Bronchial epithelial cell (primary cell): ENCODE measurements around the gene UROS. TPM values are rescaled to one million over a fixed set of nuclear protein-coding genes. Genes with fewer than 3 reads are reported as not detected.

Experiments
- DNase-seq: peaks from one replicate; pipeline ENCODE4 v3.0.0-alpha.2; 2010; ENCODE audit warnings: low read depth
- FAIRE-seq: peaks from 2 replicates; lab custom pipeline; 2011; peaks lifted over from hg19 to GRCh38; lab: Jason Lieb, UNC
- H3K27me3 ChIP-seq: 2 replicates; pipeline ENCODE4 v1.5.1; 2011; ENCODE audit warnings: low read length; ENCODE audit not compliant: control insufficient read depth, insufficient read depth
- H3K36me3 ChIP-seq: 2 replicates; pipeline ENCODE4 v1.5.1; 2011; ENCODE audit warnings: low read length; ENCODE audit not compliant: control insufficient read depth, insufficient read depth
- H3K4me3 ChIP-seq: 2 replicates; pipeline ENCODE4 v1.5.1; 2011; ENCODE audit warnings: mild to moderate bottlenecking, low read depth, low read length, control low read depth
- total RNA-seq: library from RNA; depleted of rRNA; stranded (reverse); fragments of >200 nt; gene quantifications from 2 replicates; pipeline ENCODE4 v1.2.1, GENCODE V29; 2014
- TF ChIP-seq, protein P1 (sequence below): IDR thresholded peaks from 2 replicates; pipeline ENCODE4 v1.5.1; 2011; ENCODE audit warnings: mild to moderate bottlenecking, moderate library complexity, low read length, control low read depth, inconsistent platforms; ENCODE audit not compliant: insufficient read depth, severe bottlenecking

Gene UROS
- total RNA-seq, 1 donor from 2014 or later: 17.4 TPM

DNA sequence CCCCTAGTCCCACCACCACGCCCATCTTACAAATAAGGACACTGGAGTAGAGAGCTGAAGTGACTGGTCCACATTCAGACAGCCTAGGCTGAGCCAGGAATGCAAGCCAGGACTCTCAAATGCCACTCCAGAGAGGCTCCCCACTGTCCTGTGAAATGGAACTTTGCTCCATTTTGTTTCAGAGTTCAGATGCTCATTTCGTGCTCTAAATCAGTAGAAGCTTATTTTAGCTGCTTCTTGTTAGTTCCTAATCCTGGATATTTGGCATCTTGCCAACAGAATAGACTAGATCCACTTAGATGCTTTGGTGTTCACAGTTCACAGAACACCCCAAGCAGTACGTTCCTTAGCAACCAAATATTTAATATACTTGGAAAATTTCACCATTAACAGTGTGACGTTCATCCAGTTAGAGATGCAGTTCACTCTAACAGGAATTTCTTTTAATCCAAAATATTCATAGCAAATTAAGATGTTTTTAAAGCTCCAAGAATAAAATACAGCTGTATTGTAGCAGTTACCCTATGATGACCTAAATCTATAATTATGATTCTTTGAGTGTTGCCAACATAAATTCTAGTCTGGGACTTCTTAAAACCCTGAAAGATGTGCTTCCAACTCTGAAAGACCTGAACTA is 54.7 kb downstream of the UROS start:
- no peak overlapping the region for H3K4me3 ChIP-seq
- DNase-seq (peak; percentile 5), FAIRE-seq (no peak)
- H3K36me3 ChIP-seq: peaks cover 3% of the 10 kb centered on the region
- H3K27me3 ChIP-seq: no peaks in the 10 kb centered on the region
- TF ChIP-seq, protein P1, sequence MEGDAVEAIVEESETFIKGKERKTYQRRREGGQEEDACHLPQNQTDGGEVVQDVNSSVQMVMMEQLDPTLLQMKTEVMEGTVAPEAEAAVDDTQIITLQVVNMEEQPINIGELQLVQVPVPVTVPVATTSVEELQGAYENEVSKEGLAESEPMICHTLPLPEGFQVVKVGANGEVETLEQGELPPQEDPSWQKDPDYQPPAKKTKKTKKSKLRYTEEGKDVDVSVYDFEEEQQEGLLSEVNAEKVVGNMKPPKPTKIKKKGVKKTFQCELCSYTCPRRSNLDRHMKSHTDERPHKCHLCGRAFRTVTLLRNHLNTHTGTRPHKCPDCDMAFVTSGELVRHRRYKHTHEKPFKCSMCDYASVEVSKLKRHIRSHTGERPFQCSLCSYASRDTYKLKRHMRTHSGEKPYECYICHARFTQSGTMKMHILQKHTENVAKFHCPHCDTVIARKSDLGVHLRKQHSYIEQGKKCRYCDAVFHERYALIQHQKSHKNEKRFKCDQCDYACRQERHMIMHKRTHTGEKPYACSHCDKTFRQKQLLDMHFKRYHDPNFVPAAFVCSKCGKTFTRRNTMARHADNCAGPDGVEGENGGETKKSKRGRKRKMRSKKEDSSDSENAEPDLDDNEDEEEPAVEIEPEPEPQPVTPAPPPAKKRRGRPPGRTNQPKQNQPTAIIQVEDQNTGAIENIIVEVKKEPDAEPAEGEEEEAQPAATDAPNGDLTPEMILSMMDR: no peak

DNA sequence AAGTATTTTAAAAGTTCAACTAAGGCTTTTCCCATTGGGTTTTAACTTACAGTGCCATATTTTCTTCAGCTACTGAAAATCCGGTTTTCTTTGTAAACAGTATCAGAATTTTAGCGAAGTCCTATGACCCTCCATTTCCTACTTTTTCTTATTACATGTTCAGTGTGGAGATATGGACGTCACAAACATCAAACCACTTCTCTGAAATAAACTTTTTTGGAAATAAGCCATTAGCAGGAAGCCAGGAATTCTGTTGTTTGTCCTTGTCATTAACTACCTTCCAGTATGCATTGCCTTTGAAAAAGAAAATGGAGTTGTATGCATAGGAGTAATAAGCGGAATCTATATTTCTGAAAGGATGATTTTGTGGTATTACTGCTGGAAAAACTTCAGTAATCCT is 56.5 kb downstream of the UROS start:
- no peak overlapping the region for H3K4me3 ChIP-seq
- TF ChIP-seq, protein P1: no peak
- FAIRE-seq (no peak), DNase-seq (no peak)
- peaks cover 7% of the 10 kb centered on the region for H3K36me3 ChIP-seq
- H3K27me3 ChIP-seq: no peaks in the 10 kb centered on the region

GRCh38 chr10:125765835-125766234 is 57.2 kb downstream of the UROS start:
- TF ChIP-seq, protein P1: no peak
- Histone ChIP-seq H3K27me3 (no peaks in the 10 kb centered on the region), H3K36me3 (peaks cover 7% of the 10 kb centered on the region), H3K4me3 (no peak overlapping the region)
- DNase-seq (no peak), FAIRE-seq (no peak)

GRCh38 chr10:125762692-125763648 is 60.1 kb downstream of the UROS start:
- peaks cover 13% of the 10 kb centered on the region for H3K36me3 ChIP-seq
- TF ChIP-seq, protein P1: no peak
- DNase-seq (peak; percentile 66), FAIRE-seq (no peak)
- no peak overlapping the region for H3K4me3 ChIP-seq
- H3K27me3 ChIP-seq: no peaks in the 10 kb centered on the region

DNA sequence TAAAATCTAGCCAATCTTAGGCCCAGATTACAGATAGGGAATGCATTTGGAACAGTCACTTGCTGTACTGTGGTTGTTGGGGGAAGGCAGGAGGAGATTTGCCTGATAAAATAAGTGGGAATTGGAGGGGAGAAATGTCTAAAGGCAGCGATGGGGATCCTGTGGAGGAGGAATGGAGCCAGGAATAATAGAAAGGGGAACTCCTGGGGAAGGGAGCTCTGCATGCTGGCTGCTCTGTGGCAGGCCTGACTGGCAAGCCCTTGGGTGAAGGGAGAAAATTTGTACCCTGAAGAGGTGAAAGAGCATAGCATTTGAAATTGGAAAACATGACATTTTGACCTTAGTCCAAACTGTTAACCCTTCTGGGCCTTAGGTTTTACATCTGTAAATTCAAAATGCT is 61.1 kb downstream of the UROS start:
- H3K36me3 ChIP-seq: peaks cover 13% of the 10 kb centered on the region
- H3K4me3 ChIP-seq: no peak overlapping the region
- FAIRE-seq: no peak

More for the DNA sequence above, 61.1 kb downstream of the UROS start:
- TF ChIP-seq, protein P1: no peak
- DNase-seq: no peak
- no peaks in the 10 kb centered on the region for H3K27me3 ChIP-seq
